Measurements from ENCODE around the gene BICC1.

Gene BICC1

GRCh38 chr10:58867683-58868082, 355.0 kb downstream of the BICC1 start:
- DNase-seq (ENCODE audit: low read depth), result no peak

DNA sequence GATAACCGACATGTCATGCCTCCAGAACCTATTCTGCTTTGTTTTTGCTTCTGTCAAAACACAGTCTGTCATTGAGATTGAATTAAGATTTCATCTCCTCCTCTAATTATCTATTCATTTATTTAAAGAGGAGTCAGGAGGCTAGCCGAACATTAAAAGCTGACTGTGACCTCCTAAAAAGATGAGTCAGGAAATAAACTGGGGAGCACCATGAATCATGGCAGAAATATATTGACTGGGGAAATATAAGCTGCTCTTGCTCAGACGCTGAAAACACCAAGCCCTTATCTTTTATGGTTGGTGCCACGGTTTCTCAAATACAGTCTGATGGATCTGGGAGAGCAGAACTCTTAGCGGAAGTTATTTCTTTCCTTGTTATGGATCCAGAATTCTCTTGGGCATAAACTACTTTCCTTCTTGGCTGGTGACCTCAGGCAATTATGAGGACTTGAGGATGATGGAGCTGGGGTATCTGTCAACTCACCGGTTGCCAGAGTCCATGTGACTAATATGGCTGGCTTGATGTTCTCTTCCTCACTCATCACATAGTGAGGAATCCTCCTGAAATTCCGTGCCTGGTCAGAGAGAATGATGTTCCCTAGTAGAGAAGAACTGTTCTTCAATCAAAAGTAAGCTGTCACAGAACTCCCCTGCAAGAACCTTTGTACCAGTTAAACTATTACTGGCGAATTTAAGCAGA, 356.2 kb downstream of the BICC1 start:
- DNase-seq (ENCODE audit: low read depth), result peak; percentile 55

DNA sequence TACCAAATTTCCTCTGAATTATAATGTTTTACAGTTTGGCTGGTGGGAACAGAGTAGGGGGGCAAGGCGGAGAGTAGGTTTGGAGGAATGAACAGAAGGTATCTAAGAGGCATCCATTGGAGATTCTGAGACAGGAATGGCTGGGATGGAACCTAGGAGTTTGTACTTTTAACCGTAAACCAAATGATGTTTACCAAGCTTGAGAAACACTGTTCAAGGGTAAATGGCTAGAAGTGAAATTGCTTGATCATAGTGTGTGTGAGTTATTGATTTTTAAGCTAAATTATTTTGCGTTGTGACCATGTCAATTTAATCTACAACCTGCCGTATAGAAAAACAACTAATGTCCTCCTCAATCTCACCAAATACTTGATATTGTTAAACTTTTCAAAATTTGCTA, 357.4 kb downstream of the BICC1 start:
- DNase-seq (ENCODE audit: low read depth), result no peak

DNA sequence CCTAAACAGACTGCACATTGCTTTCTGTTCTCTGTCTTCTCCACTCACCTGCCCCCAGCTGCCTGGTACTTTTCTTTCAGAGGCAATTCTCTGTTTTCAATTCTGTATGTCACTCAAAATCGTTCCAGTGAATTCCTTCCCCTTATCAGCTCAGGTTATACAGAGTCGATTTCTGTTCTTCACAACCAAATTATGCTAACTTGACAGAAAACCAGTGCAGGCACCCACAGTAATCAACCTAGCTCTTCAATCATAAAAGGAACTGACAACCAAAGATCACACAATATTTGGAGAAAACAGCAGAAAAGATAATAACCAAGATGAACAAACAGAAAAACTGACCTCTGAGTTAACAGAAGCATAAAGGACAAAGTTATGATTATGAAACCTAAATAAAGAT, 360.5 kb downstream of the BICC1 start:
- no peak for DNase-seq (ENCODE audit: low read depth)
